GM12891 (cell line): ENCODE results near the gene TREH. TPM values are rescaled to one million over a fixed set of nuclear protein-coding genes. Genes with fewer than 3 reads are reported as not detected.
A peak's percentile ranks its signal among the peaks of the same experiment; 100 is the strongest.
"Not testable (repeated sequence)": the region's sequence is repeated elsewhere in the genome, so short reads cannot be mapped to it uniquely, and the experiment has no call there.

ENCODE experiments used
- DNase-seq: peaks from one replicate; pipeline ENCODE4 v3.0.0; 2011; ENCODE audit warnings: low spot score; ENCODE audit not compliant: insufficient read length
- FAIRE-seq: peaks from 2 replicates; lab custom pipeline; 2011; peaks lifted over from hg19 to GRCh38; lab: Jason Lieb, UNC
- PAX5 ChIP-seq: IDR thresholded peaks from 2 replicates; pipeline ENCODE4 v1.6.1; 2011; ENCODE audit warnings: low read length, moderate library complexity, mild to moderate bottlenecking; ENCODE audit not compliant: insufficient read depth, severe bottlenecking
- POLR2A ChIP-seq: IDR thresholded peaks from 2 replicates; pipeline ENCODE4 v1.6.1; 2011; ENCODE audit warnings: low read depth, low read length, control low read depth
- POLR2AphosphoS5 ChIP-seq: IDR thresholded peaks from 2 replicates; pipeline ENCODE4 v1.6.1; 2011; ENCODE audit warnings: low read depth, low read length, control low read depth
- POU2F2 ChIP-seq: IDR thresholded peaks from 2 replicates; pipeline ENCODE4 v1.6.1; 2011; ENCODE audit warnings: low read depth, mild to moderate bottlenecking, control low read depth, low read length, moderate library complexity
- SPI1 ChIP-seq: IDR thresholded peaks from 2 replicates; pipeline ENCODE4 v1.6.1; 2011; ENCODE audit warnings: low read depth, low read length, control low read depth
- TAF1 ChIP-seq: IDR thresholded peaks from 2 replicates; pipeline ENCODE4 v1.6.1; 2011; ENCODE audit warnings: low read depth, low read length, control low read depth
- polyA plus RNA-seq: library from polyadenylated mRNA; unstranded; fragments of >200 nt; gene quantifications from one replicate; pipeline ENCODE4 v1.2.1, GENCODE V29; 2012; ENCODE audit warnings: low read depth, missing spikeins, inconsistent platforms; ENCODE audit not compliant: missing spikeins

Gene TREH
- polyA plus RNA-seq, result not detected

- DNase-seq (no peak), FAIRE-seq (no peak)
- TF ChIP-seq PAX5 (no peak), POLR2A (no peak), POU2F2 (no peak), TAF1 (no peak), SPI1 (no peak), POLR2AphosphoS5 (no peak)
Measured at GRCh38 chr11:118679483-118679882, at the start of gene TREH. Gene TREH (minus strand): TSS chr11:118679650. CDS start chr11:118679627, 23 bp downstream.

- FAIRE-seq, DNase-seq: not testable (repeated sequence)
Measured at GRCh38 chr11:118728112-118728511, 48.7 kb upstream of the TREH start.

GRCh38 chr11:118727721-118728066 lies 48.2 kb upstream of the TREH start:
- FAIRE-seq, DNase-seq: not testable (repeated sequence)

- not testable (repeated sequence) for FAIRE-seq, DNase-seq
Measured at GRCh38 chr11:118727001-118727720, 47.7 kb upstream of the TREH start.

- not testable (repeated sequence) for FAIRE-seq, DNase-seq
Measured at GRCh38 chr11:118721478-118722015, 42.1 kb upstream of the TREH start.

GRCh38 chr11:118720740-118721139 lies 41.3 kb upstream of the TREH start:
- DNase-seq, FAIRE-seq: not testable (repeated sequence)

- not testable (repeated sequence) for FAIRE-seq, DNase-seq
Measured at GRCh38 chr11:118720078-118720477, 40.6 kb upstream of the TREH start.

- not testable (repeated sequence) for DNase-seq, FAIRE-seq
Measured at GRCh38 chr11:118718562-118718961, 39.1 kb upstream of the TREH start.

- FAIRE-seq, DNase-seq: not testable (repeated sequence)
Measured at GRCh38 chr11:118717733-118718132, 38.3 kb upstream of the TREH start.

GRCh38 chr11:118717221-118717620 lies 37.8 kb upstream of the TREH start:
- not testable (repeated sequence) for DNase-seq, FAIRE-seq

GRCh38 chr11:118715837-118716260 lies 36.4 kb upstream of the TREH start:
- peak; percentile 23 for FAIRE-seq
- peak; percentile 74; the same call in 1 of the 2 replicates for TF ChIP-seq POU2F2
- TF ChIP-seq POLR2AphosphoS5, result no peak
- no peak for DNase-seq

GRCh38 chr11:118715245-118715831 lies 35.9 kb upstream of the TREH start:
- no peak for TF ChIP-seq PAX5
- no peak for TF ChIP-seq POLR2AphosphoS5
- no peak for TF ChIP-seq SPI1
- TF ChIP-seq TAF1, result no peak
- no peak for TF ChIP-seq POLR2A
- TF ChIP-seq POU2F2, result no peak
- peak; percentile 79 for FAIRE-seq
- DNase-seq, result no peak

GRCh38 chr11:118714816-118715215 lies 35.4 kb upstream of the TREH start:
- TF ChIP-seq PAX5, result no peak
- TF ChIP-seq TAF1, result no peak
- TF ChIP-seq POLR2AphosphoS5, result no peak
- no peak for TF ChIP-seq POU2F2
- FAIRE-seq (no peak), DNase-seq (no peak)

- not testable (repeated sequence) for DNase-seq, FAIRE-seq
Measured at GRCh38 chr11:118714416-118714815, 35.0 kb upstream of the TREH start.
